Caco-2 (cell line): ENCODE results near the gene PATJ. TPM values are rescaled to one million over a fixed set of nuclear protein-coding genes. Genes with fewer than 3 reads are reported as not detected.
A peak's percentile ranks its signal among the peaks of the same experiment; 100 is the strongest.

Experiments used
- Bru-seq: library from RNA; stranded (reverse); fragments of 400-500 nt; gene quantifications from one replicate; lab custom pipeline; 2021; lab: Mats Ljungman, UMichigan
- BruChase-seq, 2 experiments: library from RNA; stranded (reverse); fragments of 400-500 nt; gene quantifications; one replicate each; lab custom pipeline; 2021; lab: Mats Ljungman, UMichigan
- BruUV-seq: library from RNA; stranded (reverse); fragments of 400-500 nt; replicated peaks from 2 replicates; lab custom pipeline; 2021; lab: Mats Ljungman, UMichigan
- CTCF ChIA-PET: fragments of 300-600 bp; sonication (Branson Sonifier 250); formaldehyde crosslinking; loops from one replicate; lab custom pipeline; 2022; ENCODE audit warnings: antibody characterized with exemption; lab: Charles Lee
- POLR2A ChIA-PET: fragments of 300-600 bp; sonication (Branson Sonifier 250); formaldehyde crosslinking; loops from one replicate; lab custom pipeline; 2022; ENCODE audit warnings: antibody characterized with exemption; lab: Charles Lee
- DNase-seq, 2 experiments: peaks; one replicate each; pipeline versions ENCODE4 v3.0.0 to v3.0.0-alpha.2; 2020 to 2022
- H3K27me3 ChIP-seq: replicated peaks from 2 replicates; pipeline ENCODE4 v1.6.0; 2011; ENCODE audit warnings: low read length; ENCODE audit not compliant: control insufficient read depth, insufficient read depth
- H3K36me3 ChIP-seq: 2 replicates; pipeline ENCODE4 v1.5.1; 2011; ENCODE audit warnings: low read length; ENCODE audit not compliant: control insufficient read depth, insufficient read depth
- H3K4me1 ChIP-seq: fragments of 250-450 bp; sonication (Bioruptor Pico); 2 replicates; pipeline ENCODE4 v1.5.1; 2020; ENCODE audit warnings: mild to moderate bottlenecking
- H3K4me3 ChIP-seq: 2 replicates; pipeline ENCODE4 v1.5.1; 2011; ENCODE audit warnings: low read depth, mild to moderate bottlenecking, control low read depth, low read length
- H3K9me3 ChIP-seq: fragments of 250-450 bp; sonication (Bioruptor Pico); 2 replicates; pipeline ENCODE4 v1.5.1; 2020; ENCODE audit warnings: mild to moderate bottlenecking, moderate library complexity
- H3K27ac Mint-ChIP-seq: one replicate; pipeline ENCODE4 v1.8.0; 2022; ENCODE audit warnings: mixed read lengths; ENCODE audit not compliant: unreplicated experiment
- H3K27me3 Mint-ChIP-seq: one replicate; pipeline ENCODE4 v1.8.0; 2022; ENCODE audit warnings: mixed read lengths; ENCODE audit not compliant: insufficient read depth, unreplicated experiment
- H3K36me3 Mint-ChIP-seq: one replicate; pipeline ENCODE4 v1.8.0; 2022; ENCODE audit warnings: mild to moderate bottlenecking, mixed read lengths; ENCODE audit not compliant: insufficient read depth, unreplicated experiment
- H3K4me1 Mint-ChIP-seq: one replicate; pipeline ENCODE4 v1.8.0; 2022; ENCODE audit warnings: low read depth, mixed read lengths; ENCODE audit not compliant: unreplicated experiment
- H3K4me3 Mint-ChIP-seq: one replicate; pipeline ENCODE4 v1.8.0; 2022; ENCODE audit warnings: mild to moderate bottlenecking, moderate library complexity, mixed read lengths; ENCODE audit not compliant: unreplicated experiment
- H3K9me3 Mint-ChIP-seq: one replicate; pipeline ENCODE4 v1.8.0; 2022; ENCODE audit warnings: mixed read lengths; ENCODE audit not compliant: unreplicated experiment
- CTCF ChIP-seq, 2 experiments: fragments of 200-600 bp in 1 of 2; IDR thresholded peaks; 1 replicate in 1 of 2; 2 replicates in 1 of 2; pipeline versions ENCODE4 v1.5.1 to v1.8.0; 2011 to 2022; ENCODE audit warnings: antibody characterized with exemption in 1 of 2, control low read depth in 1 of 2, inconsistent platforms in 1 of 2, low read depth in 1 of 2, low read length in 1 of 2, mild to moderate bottlenecking in 1 of 2, moderate library complexity in 1 of 2; ENCODE audit not compliant: insufficient read depth in 1 of 2, severe bottlenecking in 1 of 2, unreplicated experiment in 1 of 2
- intact Hi-C: fragments of 100-400 bp; cut with micrococcal nuclease; formaldehyde crosslinking; loops from one replicate; pipeline ENCODE4 v1.10.0; 2022; ENCODE audit not compliant: unreplicated experiment
- long read RNA-seq: library from polyadenylated mRNA; stranded (forward); transcript quantifications from one replicate; pipeline ENCODE4 v2.0.0, GENCODE V29; 2022
- total RNA-seq: library from RNA; stranded (reverse); gene quantifications from 2 replicates; pipeline ENCODE4 v1.2.3, GENCODE V29; 2022

Gene PATJ
- 31.6 and 34.5 TPM in 2 replicates for total RNA-seq
- percentile 75 among the genes with signal in this experiment for Bru-seq, nascent RNA
- percentile 69 among the genes with signal in this experiment for BruChase-seq, experiment 1, labeled RNA remaining after a 2-hour chase
- BruChase-seq, experiment 2, labeled RNA remaining after a 6-hour chase: percentile 70 among the genes with signal in this experiment
- long read RNA-seq, partial matches to known transcripts: 10 of 21 reads
- long read RNA-seq, other reads (novel, unspliced or antisense): 11 of 21 reads

- no peaks in the 10 kb centered on the region for H3K36me3 ChIP-seq
- peak; percentile 86 for DNase-seq
- H3K27me3 ChIP-seq: no peaks in the 10 kb centered on the region
- Mint-ChIP-seq H3K27me3 (no peaks in the 10 kb centered on the region), H3K4me3 (peak within 1 kb of the TSS; percentile 86), H3K27ac (peak within 1 kb of the TSS; percentile 87), H3K9me3 (no peaks in the 10 kb centered on the region), H3K4me1 (peaks cover 11% of the 10 kb centered on the region), H3K36me3 (peaks cover 21% of the 10 kb centered on the region)
- peak within 1 kb of the TSS; percentile 46 for H3K4me3 ChIP-seq
- POLR2A ChIA-PET: no interaction called here
- CTCF ChIA-PET: no interaction called here
- no peak for TF ChIP-seq CTCF (IDR thresholded peaks at IDR 0.05; ENCODE audit: insufficient read depth in 1 of 2, low read depth in 1 of 2, low read length in 1 of 2, severe bottlenecking in 1 of 2, unreplicated experiment in 1 of 2)
- no peaks in the 10 kb centered on the region for H3K9me3 ChIP-seq
- intact Hi-C loops: loop anchor here (1.0 to 5.0 kb wide), 2 partner anchors 17 to 40 kb away; partner anchors contain the start of gene TM2D1
- TSS peak; percentile 83 for BruUV-seq
- H3K4me1 ChIP-seq: peaks cover 22% of the 10 kb centered on the region
Measured at GRCh38 chr1:61741711-61742619, at the start of gene PATJ. PATJ (plus strand) TSS chr1:61742480; CDS start chr1:61762893, 20,413 bp downstream.

- Mint-ChIP-seq H3K27ac (no peak overlapping the region), H3K36me3 (peaks cover 20% of the 10 kb centered on the region), H3K4me3 (no peak overlapping the region), H3K4me1 (peaks cover 13% of the 10 kb centered on the region), H3K27me3 (no peaks in the 10 kb centered on the region), H3K9me3 (no peaks in the 10 kb centered on the region)
- no peaks in the 10 kb centered on the region for H3K9me3 ChIP-seq
- TF ChIP-seq CTCF (IDR thresholded peaks at IDR 0.05; ENCODE audit: insufficient read depth in 1 of 2, low read depth in 1 of 2, low read length in 1 of 2, severe bottlenecking in 1 of 2, unreplicated experiment in 1 of 2): no peak
- POLR2A ChIA-PET: no interaction called here
- intact Hi-C loops: loop anchor here (5.0 kb wide), 1 partner anchor 42 kb away; the partner anchor contains the start of gene PATJ
- no peaks in the 10 kb centered on the region for H3K36me3 ChIP-seq
- H3K27me3 ChIP-seq: no peaks in the 10 kb centered on the region
- CTCF ChIA-PET: no interaction called here
- H3K4me1 ChIP-seq: peaks cover 9% of the 10 kb centered on the region; the same call in 1 of the 2 replicates
- BruUV-seq: no TSS peak
- H3K4me3 ChIP-seq: no peak overlapping the region
- DNase-seq: peak in 1 of 2 experiments; percentile 29
Measured at GRCh38 chr1:61699911-61700851, 42.1 kb upstream of the PATJ start.
